ENCODE measurements around the gene SIVA1. TPM values are rescaled to one million over a fixed set of nuclear protein-coding genes. Genes with fewer than 3 reads are reported as not detected.

Gene SIVA1
- total RNA-seq, 1 experiment from 2014 or later, result 85.8 TPM

GRCh38 chr14:104786726-104787675 is 34.1 kb downstream of the SIVA1 start:
- intact Hi-C loops (cut with micrococcal nuclease; ENCODE audit: unreplicated experiment), result no loop called here
- no peaks in the 10 kb centered on the region for H3K27me3 ChIP-seq (ENCODE audit: insufficient read depth, low read depth)
- ChIA-PET POLR2A (ENCODE audit: unreplicated experiment) (no interaction called here), CTCF (no interaction called here)
- DNase-seq, result no peak
- no peaks in the 10 kb centered on the region for H3K4me1 ChIP-seq (replicated peaks; ENCODE audit: insufficient read depth)
- no peak overlapping the region for H3K27ac ChIP-seq
- no TSS peak for BruUV-seq (replicated peaks)
- H3K9me3 ChIP-seq (ENCODE audit: insufficient read depth, low read depth), result no peaks in the 10 kb centered on the region
- TF ChIP-seq CTCF (conservative IDR thresholded peaks at IDR 0.05) (no peak), EZH2 (IDR thresholded peaks at IDR 0.05; ENCODE audit: low read depth) (no peak)
- H3K9me2 ChIP-seq (ENCODE audit: insufficient read depth), result no peaks in the 10 kb centered on the region
- H3K79me2 ChIP-seq (ENCODE audit: low read depth), result peaks cover 16% of the 10 kb centered on the region
- H3K4me3 ChIP-seq, result no peak overlapping the region
- H2AFZ ChIP-seq, result no peak overlapping the region
- H3F3A ChIP-seq (ENCODE audit: insufficient read depth, low read depth), result no peaks in the 10 kb centered on the region
- H3K4me2 ChIP-seq, result no peak overlapping the region
- H3K36me3 ChIP-seq (ENCODE audit: low read depth), result no peaks in the 10 kb centered on the region
- H4K20me1 ChIP-seq (ENCODE audit: insufficient read depth), result peaks cover 21% of the 10 kb centered on the region; the same call in 1 of the 2 replicates

GRCh38 chr14:104787736-104788135 is 34.8 kb downstream of the SIVA1 start:
- TF ChIP-seq EZH2 (IDR thresholded peaks at IDR 0.05; ENCODE audit: low read depth) (no peak), CTCF (conservative IDR thresholded peaks at IDR 0.05) (no peak)
- H4K20me1 ChIP-seq (ENCODE audit: insufficient read depth), result peaks cover 27% of the 10 kb centered on the region
- no TSS peak for BruUV-seq (replicated peaks)
- H3K9me2 ChIP-seq (ENCODE audit: insufficient read depth), result no peaks in the 10 kb centered on the region
- ChIA-PET POLR2A (ENCODE audit: unreplicated experiment) (no interaction called here), CTCF (no interaction called here)
- peaks cover 21% of the 10 kb centered on the region for H3K79me2 ChIP-seq (ENCODE audit: low read depth)
- no peak overlapping the region for H3K4me3 ChIP-seq
- H3K4me1 ChIP-seq (replicated peaks; ENCODE audit: insufficient read depth), result no peaks in the 10 kb centered on the region
- no peak overlapping the region for H3K27ac ChIP-seq
- intact Hi-C loops (cut with micrococcal nuclease; ENCODE audit: unreplicated experiment), result no loop called here
- H3K27me3 ChIP-seq (ENCODE audit: insufficient read depth, low read depth), result no peaks in the 10 kb centered on the region
- H3K9me3 ChIP-seq (ENCODE audit: insufficient read depth, low read depth), result no peaks in the 10 kb centered on the region
- H3F3A ChIP-seq (ENCODE audit: insufficient read depth, low read depth), result no peaks in the 10 kb centered on the region
- DNase-seq, result no peak
- no peak overlapping the region for H2AFZ ChIP-seq
- H3K36me3 ChIP-seq (ENCODE audit: low read depth), result no peaks in the 10 kb centered on the region
- H3K4me2 ChIP-seq, result no peak overlapping the region

GRCh38 chr14:104788161-104788818 is 35.3 kb downstream of the SIVA1 start:
- H4K20me1 ChIP-seq (ENCODE audit: insufficient read depth), result peaks cover 32% of the 10 kb centered on the region
- ChIA-PET CTCF (no interaction called here), POLR2A (ENCODE audit: unreplicated experiment) (no interaction called here)
- intact Hi-C loops (cut with micrococcal nuclease; ENCODE audit: unreplicated experiment), result no loop called here
- peaks cover 27% of the 10 kb centered on the region for H3K79me2 ChIP-seq (ENCODE audit: low read depth)
- no peaks in the 10 kb centered on the region for H3F3A ChIP-seq (ENCODE audit: insufficient read depth, low read depth)
- H3K27ac ChIP-seq, result no peak overlapping the region
- BruUV-seq (replicated peaks), result no TSS peak
- H3K4me3 ChIP-seq, result no peak overlapping the region
- no peaks in the 10 kb centered on the region for H3K27me3 ChIP-seq (ENCODE audit: insufficient read depth, low read depth)
- no peaks in the 10 kb centered on the region for H3K9me2 ChIP-seq (ENCODE audit: insufficient read depth)
- TF ChIP-seq CTCF (conservative IDR thresholded peaks at IDR 0.05), result no peak
- no peaks in the 10 kb centered on the region for H3K36me3 ChIP-seq (ENCODE audit: low read depth)
- no peak overlapping the region for H3K4me2 ChIP-seq
- DNase-seq, result no peak
- no peaks in the 10 kb centered on the region for H3K9me3 ChIP-seq (ENCODE audit: insufficient read depth, low read depth)
- H2AFZ ChIP-seq, result no peak overlapping the region
- H3K4me1 ChIP-seq (replicated peaks; ENCODE audit: insufficient read depth), result peaks cover 3% of the 10 kb centered on the region; the same call in 1 of the 2 replicates
